GM18507 (cell line): ENCODE data around the gene NUP43.
"Not testable (repeated sequence)": the region's sequence is repeated elsewhere in the genome, so short reads cannot be mapped to it uniquely, and the experiment has no call there.

Source experiments
- DNase-seq: peaks from one replicate; pipeline ENCODE4 v3.0.0; 2011; ENCODE audit warnings: low read depth; ENCODE audit not compliant: insufficient read length; ENCODE audit errors: extremely low spot score
- FAIRE-seq: peaks from 2 replicates; lab custom pipeline; 2011; peaks lifted over from hg19 to GRCh38; lab: Jason Lieb, UNC

NUP43 gene

DNA sequence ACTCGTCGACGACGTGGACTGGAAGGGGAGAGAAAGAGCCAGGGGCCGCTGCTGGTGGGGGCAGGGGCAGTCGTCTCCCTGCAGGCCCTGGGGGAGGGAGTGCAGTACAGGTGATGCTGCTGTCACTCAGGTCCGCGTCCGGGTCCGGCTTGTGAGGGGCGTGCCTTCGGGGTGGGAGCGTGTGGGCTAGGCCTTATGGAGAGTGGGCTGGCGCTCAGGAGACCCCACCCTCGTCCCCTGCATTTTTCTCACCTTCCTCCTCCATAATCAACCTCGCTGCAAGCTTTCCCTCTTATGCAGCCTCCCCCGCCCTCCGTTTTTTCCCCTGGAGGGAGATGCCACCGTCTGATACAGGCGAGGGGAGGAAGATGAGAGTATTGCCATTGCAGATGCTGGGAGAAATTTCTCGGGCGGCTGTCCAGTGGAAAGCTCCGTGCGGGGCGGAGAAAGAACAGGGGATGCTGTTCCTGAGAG, 3.8 kb upstream of the NUP43 start:
- FAIRE-seq, result peak; percentile 31

DNA sequence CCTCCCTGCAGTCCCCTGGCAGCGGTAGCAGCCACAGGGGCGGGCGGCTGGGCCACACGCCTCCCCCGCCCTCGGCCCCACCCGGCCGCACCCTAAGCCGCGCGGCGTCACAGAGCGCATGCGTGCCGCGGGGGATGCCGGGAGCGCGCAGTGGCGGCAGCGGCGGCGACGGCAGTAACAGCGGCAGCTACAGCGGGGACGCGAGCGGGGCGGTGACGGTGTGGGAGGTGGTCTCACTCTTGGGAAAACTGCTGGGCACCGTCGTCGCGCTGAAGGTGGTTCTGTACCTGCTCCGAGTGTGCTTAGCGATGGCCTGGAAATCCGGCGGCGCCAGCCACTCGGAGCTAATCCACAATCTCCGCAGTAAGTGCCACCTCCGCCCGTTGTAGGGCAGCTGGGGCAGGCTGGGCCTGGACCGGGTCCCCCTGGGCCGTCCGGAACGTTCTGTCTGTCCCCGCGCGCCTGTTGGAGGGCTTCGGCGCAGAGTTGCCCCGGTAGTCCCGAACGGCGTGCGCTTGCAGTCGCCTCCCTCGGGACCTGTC, 3.3 kb upstream of the NUP43 start, which contains the start of gene PCMT1:
PCMT1 (plus strand) TSS at position 148 of the 542 bp plus-strand sequence; CDS start at position 309, 161 bp downstream.
- DNase-seq, result peak; percentile 87
- FAIRE-seq, result peak; percentile 83

More for the DNA sequence above, 3.8 kb upstream of the NUP43 start:
- DNase-seq, result no peak

DNA sequence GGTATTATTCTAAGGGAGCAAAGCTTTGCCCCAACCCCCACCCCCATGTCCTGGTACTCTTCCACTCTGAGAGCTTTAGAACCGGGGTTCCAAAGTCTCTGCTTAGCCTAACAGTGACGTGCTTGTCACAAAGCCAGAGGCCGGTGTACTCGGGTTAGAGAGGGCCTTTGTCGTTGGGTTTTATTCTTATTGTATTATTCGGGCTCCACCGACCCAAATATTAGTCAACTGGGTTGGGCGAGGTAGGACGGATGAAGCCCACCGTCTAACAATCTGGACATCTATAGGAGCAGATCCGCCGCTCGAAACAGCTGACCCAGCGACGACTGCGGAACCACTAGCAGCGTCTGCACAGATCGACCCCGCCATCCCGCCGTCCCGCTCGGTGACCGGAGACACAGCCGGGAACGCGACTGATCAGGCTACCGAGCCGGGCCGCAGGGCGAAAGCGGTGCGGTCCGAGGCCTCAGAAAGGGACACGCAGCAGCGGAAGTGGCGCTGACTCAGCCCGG, 2.8 kb upstream of the NUP43 start:
- FAIRE-seq, result peak; percentile 56

DNA sequence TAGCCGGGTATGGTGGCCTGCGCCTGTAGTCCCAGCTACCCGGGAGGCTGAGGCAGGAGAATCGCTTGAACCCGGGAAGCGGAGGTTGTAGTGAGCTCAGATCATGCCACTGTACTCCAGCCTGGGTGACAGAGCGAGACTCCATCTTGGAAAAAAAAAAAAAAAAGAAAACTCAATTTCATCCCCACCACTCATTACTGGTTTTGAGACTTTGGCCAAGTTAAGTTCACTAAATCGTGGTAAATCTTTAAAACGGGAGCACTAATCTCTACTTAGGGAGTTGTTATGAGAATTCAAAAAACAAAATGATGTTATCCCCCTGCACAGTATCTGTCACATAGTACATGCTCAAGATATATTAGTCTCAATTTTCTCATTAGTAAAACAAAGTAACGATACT, 1.1 kb downstream of the NUP43 start:
- DNase-seq, FAIRE-seq: not testable (repeated sequence)

More for the DNA sequence above, 2.8 kb upstream of the NUP43 start:
- DNase-seq, result not testable (repeated sequence)

DNA sequence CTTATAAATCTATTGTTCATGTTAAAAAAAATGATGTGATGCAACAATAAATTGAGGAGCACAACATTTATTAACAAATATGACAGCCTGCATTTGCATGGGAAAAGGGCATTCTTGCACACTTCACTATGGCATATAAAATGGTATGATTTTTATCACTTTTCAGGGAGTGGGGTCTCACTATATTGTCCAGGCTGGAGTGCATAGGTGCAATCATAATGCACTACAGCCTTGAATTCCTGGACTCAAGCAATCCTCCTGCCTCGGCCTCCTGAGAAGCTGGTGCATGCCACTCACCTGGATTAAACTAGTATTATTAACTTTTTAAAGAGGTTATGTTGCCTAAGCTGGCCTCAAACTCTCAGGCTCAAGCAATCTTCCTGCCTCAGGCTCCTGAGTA, 11.4 kb downstream of the NUP43 start:
- no peak for FAIRE-seq

DNA sequence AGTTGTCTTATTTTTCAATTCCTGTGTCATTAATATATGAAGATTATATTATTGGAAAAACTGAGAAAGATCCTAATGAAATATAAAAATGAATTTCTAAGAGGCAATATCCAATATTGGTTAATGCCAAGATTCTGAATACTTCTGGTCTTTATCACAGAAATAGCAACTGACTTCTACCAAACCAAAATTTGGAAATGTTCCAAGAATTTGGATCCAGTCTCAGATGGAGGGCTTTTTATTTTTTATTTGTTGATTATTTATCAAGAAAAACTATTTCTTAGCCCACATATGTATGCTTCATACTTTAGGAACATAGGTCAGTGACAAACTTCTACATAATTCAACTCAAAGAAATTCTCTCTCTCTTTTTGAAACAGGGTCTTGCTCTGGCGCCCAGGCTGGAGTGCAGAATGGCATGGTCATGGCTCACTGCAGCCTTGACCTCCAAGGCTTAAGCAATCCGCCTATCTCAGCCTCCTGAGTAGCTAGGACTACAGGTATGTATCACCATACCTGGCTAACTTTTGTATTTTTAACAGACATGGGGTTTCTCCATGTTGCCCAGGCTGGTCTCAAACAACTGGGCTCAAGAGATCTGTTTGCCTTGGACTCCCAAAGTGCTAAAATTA, 13.1 kb downstream of the NUP43 start:
- FAIRE-seq (no peak), DNase-seq (no peak)

More for the DNA sequence above, 11.4 kb downstream of the NUP43 start:
- DNase-seq, result no peak

DNA sequence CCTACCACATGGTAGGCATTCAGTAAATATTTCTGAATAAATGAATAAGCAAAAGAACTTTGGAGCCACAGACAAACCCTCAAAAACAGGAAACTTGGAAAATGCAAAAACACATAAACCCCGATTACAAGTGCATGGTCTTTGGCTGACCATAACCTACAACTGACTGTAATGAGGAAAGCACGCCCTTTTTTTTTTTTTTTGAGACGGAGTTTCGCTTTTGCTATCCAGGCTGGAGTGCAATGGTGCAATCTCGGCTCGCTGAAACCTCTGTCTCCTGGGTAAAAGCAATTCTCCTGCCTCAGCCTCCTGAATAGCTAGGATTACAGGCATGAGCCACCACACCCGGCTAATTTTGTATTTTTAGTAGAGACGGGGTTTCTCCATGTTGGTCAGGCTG, 16.5 kb downstream of the NUP43 start:
- FAIRE-seq (no peak), DNase-seq (no peak)

DNA sequence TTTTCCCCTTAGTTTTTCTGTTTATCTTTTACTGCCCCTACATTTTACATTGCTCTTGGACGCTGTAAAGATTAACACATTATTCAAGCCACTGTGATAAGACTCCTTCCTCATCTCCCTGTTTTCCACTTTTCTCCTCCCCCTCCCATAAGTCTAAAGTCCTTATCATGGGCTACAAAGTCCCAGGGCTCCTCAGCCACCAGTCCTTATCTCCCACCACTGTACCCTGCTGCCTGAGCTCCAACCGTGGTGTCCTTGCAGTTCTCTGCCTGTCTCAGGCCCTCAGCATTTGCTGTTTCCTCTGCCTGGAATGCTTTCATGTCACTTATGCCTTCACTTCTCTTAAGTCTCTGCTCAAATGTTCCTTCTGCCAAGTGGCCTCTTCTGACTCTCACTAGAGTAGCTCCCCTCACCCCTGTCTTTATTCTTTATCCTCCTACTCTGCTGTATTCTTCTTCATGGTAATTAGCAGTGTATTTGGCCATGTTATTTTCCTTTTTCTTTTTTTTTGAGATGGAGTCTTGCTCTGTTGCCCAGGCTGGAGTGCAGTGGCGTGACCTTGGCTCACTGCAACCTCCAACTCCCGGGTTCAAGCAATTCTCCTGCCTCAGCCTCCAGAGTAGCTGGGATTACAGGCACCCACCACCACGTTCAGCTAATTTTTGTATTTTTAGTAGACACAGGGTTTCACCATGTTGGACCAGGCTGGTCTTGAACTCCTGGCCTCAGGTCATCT, 17.7 kb downstream of the NUP43 start:
- FAIRE-seq (no peak), DNase-seq (no peak)

DNA sequence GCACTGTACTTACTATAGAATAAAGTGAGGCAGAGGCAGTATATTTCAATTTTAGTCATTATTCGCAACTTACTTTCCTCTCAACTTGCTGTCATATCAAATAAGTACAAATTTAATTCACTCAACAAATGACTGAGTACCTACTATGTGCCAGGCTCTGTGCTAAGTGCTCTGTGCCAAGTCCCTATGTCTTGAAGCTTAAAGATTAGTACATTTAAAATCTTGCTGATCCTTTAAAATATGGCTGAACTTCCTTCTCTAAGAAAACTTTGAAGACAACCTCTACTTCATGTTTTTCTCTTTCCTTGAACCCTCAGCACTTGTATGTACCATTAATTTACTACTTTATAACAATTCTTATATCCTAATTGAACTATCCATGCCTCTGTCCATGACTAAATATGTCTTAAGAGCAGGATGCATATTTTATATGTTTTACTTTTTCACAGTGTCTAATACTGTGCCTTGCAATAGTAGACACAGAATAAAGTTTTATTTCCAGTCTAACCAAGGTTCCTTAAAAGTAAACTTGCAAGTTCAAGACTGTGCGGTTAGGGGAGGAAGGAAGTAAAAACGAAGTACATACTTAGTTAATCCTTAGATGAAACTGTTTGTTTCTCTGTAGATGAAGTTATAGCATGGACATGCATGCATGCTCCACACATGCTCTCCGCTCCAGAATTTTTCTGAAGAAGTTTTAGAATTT, 18.4 kb downstream of the NUP43 start:
- DNase-seq (no peak), FAIRE-seq (no peak)

DNA sequence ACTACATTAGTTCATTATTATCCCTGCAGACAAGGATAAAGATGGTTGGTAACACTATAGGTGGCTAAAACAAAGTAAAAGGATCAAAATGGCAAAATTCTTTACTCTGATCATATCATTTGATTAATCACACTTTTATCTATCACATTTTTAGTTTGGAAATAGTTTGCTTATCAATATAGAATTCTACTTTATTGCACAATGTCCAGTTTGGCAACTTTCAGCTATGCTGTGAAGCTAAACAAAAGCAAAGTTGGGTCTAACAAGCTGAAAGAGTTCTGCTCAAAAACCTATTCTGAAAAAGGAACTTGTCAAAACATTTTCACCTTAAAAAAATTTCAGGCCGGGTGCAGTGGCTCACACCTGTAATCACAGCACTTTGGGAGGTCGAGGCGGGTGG, 20.5 kb downstream of the NUP43 start:
- no peak for FAIRE-seq

DNA sequence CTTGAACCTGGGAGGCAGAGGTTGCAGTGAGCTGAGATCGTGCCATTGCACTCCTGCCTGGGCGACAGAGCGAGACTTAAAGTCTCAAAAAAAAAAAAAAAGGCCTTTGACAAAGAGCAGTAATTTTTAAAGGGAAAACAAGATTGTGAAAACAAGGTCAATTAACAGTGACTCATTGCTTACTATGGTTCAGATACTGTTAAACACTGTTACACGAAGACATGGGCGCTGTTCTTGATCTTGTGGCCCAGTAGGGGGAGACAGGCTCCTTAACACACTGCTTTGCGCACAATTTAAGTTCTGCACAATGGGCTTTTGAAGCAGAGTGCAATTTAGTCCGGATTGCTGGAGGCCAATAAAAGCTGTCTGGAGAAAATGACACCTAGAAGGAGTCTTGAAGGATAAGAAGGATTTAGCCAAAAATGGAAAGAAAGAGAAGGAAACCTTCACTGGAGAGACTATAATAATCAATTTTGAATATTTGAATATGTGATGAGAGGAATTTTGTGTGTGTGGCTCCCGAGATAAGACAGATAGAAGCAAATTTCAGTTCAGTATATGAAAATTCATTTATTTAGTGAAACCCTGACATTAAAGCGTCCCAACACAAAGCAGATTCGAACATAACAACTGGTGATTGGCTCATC, 22.4 kb downstream of the NUP43 start:
- DNase-seq, result no peak

More for the DNA sequence above, 20.5 kb downstream of the NUP43 start:
- no peak for DNase-seq

DNA sequence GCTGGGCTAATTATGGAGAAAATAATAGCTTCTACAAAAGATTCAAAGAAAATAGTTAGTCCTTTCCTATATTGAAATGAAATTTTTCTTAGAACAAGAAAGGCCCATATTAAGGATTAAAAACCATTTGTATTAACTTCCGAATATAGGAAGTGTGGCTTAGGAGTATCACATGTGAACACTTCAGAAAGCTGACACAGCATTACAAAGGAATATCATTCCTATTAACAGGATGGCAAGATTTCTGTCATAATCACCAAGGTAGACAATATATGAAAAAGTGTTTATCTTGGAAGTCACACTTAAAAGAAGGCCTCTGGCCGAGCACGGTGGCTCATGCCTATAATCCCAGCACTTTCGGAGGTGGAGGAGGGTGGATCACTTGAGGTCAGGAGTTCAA, 23.1 kb downstream of the NUP43 start:
- FAIRE-seq (no peak), DNase-seq (no peak)

More for the DNA sequence above, 22.4 kb downstream of the NUP43 start:
- FAIRE-seq, result peak; percentile 71

DNA sequence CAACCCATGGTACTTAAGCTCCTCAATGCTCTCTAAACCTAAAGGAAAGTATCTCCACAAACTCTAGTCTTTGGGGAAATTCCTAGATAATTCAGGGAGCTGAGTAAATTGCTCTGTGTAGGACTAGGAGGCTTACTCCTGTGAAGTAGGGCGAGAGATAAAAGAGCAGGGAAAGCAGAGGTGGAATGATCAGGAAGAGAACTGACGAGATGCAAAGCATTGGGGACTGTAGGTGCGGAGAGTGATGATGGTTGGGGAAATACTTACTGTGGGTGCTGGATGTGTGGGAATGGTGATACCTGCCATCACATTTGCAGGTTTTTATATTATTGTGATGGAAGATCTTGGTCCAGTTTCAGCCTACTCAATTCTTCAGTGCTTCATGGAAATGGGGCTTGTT, 26.8 kb downstream of the NUP43 start:
- DNase-seq, result no peak
- no peak for FAIRE-seq

DNA sequence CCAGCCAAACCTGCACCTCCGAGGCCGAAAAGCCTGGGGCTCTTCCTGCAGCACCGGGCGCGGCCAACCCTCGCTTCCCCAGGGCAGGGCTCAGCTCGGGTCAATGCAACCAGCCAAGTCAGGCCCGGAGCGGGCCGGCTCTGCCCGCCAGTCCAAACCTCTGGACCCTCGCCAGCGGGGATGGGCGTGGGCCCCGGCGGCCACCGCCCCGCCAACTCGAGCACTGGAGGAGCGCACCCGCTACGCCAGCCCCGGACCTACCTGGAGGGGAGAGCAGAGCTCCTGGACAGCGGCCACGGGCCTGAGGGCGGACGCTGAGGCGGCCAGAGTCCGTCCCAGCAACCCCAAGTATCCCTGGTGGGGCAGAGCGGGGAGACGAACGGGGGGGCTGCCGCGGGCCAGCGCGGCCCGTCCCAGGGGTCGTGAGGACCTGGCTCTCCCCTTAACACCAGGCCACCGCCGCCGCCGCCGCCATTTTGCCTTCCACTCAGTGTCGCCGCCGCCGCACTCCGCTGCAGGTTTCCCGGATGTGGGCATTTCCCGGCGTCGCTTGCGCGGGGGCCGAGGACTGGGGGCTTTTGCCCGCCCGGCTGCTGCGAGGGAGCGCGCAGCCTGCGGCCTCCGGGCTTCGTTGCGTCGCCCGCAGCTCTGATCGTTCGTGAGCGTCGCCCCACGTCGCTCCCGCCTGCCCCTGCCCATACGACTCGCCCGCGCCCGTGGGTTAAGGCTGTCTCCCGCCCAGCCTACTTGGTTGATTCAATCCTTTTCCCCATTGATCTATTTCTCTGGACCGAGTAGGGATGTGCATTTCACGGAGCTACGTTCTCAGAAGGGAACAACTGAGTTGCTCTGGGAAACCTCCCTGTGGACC, 28.5 kb downstream of the NUP43 start, which contains the start of gene LATS1:
LATS1 (minus strand) TSS at position 514 of the 871 bp plus-strand sequence. CDS start 15,975 bp downstream, outside the sequence.
- FAIRE-seq (peak; percentile 69), DNase-seq (peak; percentile 77)

DNA sequence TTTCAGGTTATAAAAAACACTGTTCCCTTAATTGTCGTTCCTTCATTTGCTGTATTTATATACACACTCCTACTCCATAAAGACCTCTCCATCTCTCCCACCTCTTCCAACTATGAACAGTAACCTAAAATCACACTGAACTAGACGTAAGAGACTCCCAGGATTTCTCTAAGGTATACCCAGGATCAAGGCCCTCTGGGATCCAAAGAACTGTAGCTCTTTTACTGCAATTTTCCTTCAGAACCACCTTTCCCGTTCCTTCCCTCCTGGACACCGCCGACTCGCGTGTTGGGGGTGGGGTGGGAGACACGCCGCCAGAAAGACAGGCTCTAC, 29.1 kb downstream of the NUP43 start:
- DNase-seq (no peak), FAIRE-seq (no peak)

DNA sequence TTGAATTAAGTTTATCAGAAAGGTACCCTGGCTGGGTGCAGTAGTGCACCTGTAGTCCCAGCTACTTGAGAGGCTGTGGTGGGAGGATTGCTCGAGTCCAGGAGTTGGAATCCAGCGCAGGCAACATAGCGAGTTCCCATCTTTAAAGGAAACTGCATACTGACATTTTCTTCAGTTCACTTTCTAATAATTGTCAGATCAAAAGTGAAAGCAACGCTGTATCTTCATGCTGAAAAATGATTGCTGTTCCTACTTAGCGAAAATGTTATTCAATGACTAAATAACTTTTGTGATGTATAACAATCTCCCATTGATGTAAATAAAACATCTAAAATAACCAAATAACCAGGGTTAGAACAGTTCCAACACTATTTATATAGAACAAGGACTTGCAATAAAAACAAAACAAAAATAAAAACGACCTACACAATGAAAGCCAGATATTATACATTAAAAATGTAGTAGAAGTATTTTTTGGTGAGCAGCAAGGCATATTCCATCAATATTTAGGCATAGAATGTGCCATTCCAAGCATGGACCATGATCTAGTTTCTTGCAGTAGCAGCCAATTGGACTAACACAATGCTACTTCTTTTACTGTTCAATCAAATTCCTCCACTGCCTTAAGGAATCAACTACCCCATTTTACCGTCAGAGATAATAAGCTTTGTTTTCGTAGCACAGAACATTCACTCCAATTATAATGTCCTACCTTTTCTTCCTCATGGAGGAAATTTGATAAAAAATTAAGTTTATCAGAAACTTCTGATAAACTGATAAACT, 30.0 kb downstream of the NUP43 start:
- peak; percentile 50 for FAIRE-seq
- DNase-seq, result no peak

DNA sequence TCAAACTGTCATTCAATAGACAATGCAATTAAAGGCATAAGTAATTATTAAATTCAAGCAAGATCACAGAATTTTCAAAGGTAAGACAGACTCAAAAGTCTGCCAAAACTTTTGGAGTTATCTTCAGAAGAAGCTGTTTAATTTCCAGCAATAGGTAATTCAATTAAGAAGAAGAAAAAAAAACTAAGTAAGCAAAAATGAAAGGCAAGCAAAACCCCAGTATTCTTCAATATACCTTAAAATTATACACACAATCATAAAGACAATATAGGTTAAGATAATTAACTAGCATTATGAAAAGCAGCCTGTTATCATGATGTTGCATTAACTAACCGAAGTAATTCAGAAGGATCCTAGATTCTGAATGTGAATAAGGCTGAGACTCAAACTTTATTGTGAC, 31.9 kb downstream of the NUP43 start:
- no peak for FAIRE-seq
- DNase-seq, result no peak

DNA sequence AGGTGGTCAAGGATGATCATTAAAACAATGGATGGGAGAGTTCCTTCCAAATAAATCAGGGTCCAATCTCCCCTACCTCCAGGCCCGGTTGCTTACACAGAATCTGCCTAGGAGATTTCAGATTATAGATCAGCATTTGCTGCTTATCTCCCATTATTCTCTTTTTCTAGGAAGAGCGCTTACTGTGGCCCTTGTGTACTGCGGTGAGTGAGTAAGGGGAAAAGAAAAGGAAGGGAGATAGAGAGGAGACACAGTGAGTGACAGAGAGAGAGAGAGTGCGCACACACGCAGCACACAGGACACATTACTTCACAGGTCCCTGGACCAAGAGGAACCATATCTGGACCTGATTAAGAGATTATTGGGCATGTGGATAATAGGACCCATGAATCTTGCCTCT, 34.6 kb downstream of the NUP43 start:
- no peak for DNase-seq
- no peak for FAIRE-seq
